Activated T-cell treated with anti-CD3 and anti-CD28 coated beads, Interleukin-2, amount 50 U/mL, for 24 hours (primary cell): Measurements from ENCODE around the gene NEMF.
"Not testable (repeated sequence)": the region's sequence is repeated elsewhere in the genome, so short reads cannot be mapped to it uniquely, and the experiment has no call there.

ENCODE experiments used
- DNase-seq: peaks from one replicate; pipeline ENCODE4 v3.0.0-alpha.2; 2020
- H3K27ac Mint-ChIP-seq: 2 replicates; pipeline ENCODE4 v1.8.0; 2020; ENCODE audit warnings: mild to moderate bottlenecking, mixed read lengths
- H3K27me3 Mint-ChIP-seq: 2 replicates; pipeline ENCODE4 v1.8.0; 2020; ENCODE audit warnings: mixed read lengths
- H3K36me3 Mint-ChIP-seq: 2 replicates; pipeline ENCODE4 v1.8.0; 2020; ENCODE audit warnings: low read depth, mixed read lengths
- H3K4me1 Mint-ChIP-seq: 2 replicates; pipeline ENCODE4 v1.8.0; 2020; ENCODE audit warnings: low read depth, mixed read lengths
- H3K4me3 Mint-ChIP-seq: 2 replicates; pipeline ENCODE4 v1.8.0; 2020; ENCODE audit warnings: mild to moderate bottlenecking, moderate library complexity, mixed read lengths
- H3K9me3 Mint-ChIP-seq: 2 replicates; pipeline ENCODE4 v1.8.0; 2020; ENCODE audit warnings: mixed read lengths

NEMF gene

GRCh38 chr14:49767270-49767570, 85.4 kb downstream of the NEMF start:
- H3K4me3 Mint-ChIP-seq: peak overlapping the region; percentile 87
- H3K27me3 Mint-ChIP-seq: no peaks in the 10 kb centered on the region
- H3K27ac Mint-ChIP-seq: peak overlapping the region; percentile 99
- DNase-seq: no peak
- peaks cover 37% of the 10 kb centered on the region for H3K4me1 Mint-ChIP-seq
- H3K36me3 Mint-ChIP-seq: peaks cover 16% of the 10 kb centered on the region
- H3K9me3 Mint-ChIP-seq: no peaks in the 10 kb centered on the region

- Mint-ChIP-seq H3K4me1 (peaks cover 37% of the 10 kb centered on the region), H3K36me3 (peaks cover 13% of the 10 kb centered on the region), H3K27ac (peak overlapping the region; percentile 99), H3K4me3 (peak overlapping the region; percentile 87), H3K27me3 (no peaks in the 10 kb centered on the region), H3K9me3 (no peaks in the 10 kb centered on the region)
- no peak for DNase-seq
These were observed 85.7 kb downstream of the NEMF start for GRCh38 chr14:49766839-49767238.

DNA sequence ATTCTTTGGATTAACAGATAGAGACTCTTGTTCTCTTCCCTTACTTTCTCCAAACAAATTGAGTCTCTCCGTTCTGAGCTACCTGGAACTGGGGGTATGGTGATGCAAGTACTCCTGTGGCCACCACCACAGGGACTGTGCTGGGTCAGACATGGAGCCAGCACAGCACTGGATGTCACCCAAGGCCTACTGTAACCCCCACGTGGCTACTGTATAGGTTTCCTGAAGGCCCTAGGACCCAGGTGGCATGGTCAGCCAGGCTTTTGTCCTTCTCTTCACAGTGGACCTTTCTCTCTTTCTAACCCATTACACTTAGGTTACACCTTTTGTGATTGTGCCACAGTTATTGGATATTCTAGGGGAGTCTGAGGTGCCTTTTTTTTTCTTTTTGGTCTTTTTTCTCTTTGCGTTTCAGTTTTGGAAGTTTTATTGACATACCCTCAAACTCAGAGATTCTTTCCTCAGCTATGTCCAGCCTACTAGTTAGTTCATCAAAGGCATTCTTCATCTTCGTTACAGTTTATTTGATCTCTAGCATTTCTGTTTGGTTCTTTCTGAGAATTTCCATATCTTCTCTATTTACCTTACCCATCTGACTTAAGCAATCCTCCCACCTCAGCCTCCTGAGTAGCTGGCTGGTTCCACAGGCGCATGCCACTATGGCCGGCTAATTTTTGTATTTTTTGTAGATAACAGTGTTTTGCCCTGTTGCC, 90.6 kb downstream of the NEMF start:
- H3K9me3 Mint-ChIP-seq: no peaks in the 10 kb centered on the region
- no peak for DNase-seq
- H3K36me3 Mint-ChIP-seq: no peaks in the 10 kb centered on the region
- no peak overlapping the region for H3K27ac Mint-ChIP-seq
- H3K4me3 Mint-ChIP-seq: no peak overlapping the region
- H3K27me3 Mint-ChIP-seq: no peaks in the 10 kb centered on the region
- peaks cover 4% of the 10 kb centered on the region for H3K4me1 Mint-ChIP-seq

- no peak overlapping the region for H3K27ac Mint-ChIP-seq
- no peak for DNase-seq
- H3K36me3 Mint-ChIP-seq: peaks cover 3% of the 10 kb centered on the region
- no peaks in the 10 kb centered on the region for H3K27me3 Mint-ChIP-seq
- H3K4me3 Mint-ChIP-seq: no peak overlapping the region
- no peaks in the 10 kb centered on the region for H3K4me1 Mint-ChIP-seq
- no peaks in the 10 kb centered on the region for H3K9me3 Mint-ChIP-seq
These were observed 97.2 kb downstream of the NEMF start for GRCh38 chr14:49755378-49755777.

- H3K36me3 Mint-ChIP-seq: peaks cover 3% of the 10 kb centered on the region
- H3K4me3 Mint-ChIP-seq: no peak overlapping the region
- H3K4me1 Mint-ChIP-seq: no peaks in the 10 kb centered on the region
- H3K27me3 Mint-ChIP-seq: no peaks in the 10 kb centered on the region
- H3K9me3 Mint-ChIP-seq: no peaks in the 10 kb centered on the region
- no peak for DNase-seq
- no peak overlapping the region for H3K27ac Mint-ChIP-seq
These were observed 98.0 kb downstream of the NEMF start for GRCh38 chr14:49754570-49755097.

GRCh38 chr14:49746476-49746875, 106.1 kb downstream of the NEMF start:
- not testable (repeated sequence) for H3K9me3 Mint-ChIP-seq, H3K27ac Mint-ChIP-seq

DNA sequence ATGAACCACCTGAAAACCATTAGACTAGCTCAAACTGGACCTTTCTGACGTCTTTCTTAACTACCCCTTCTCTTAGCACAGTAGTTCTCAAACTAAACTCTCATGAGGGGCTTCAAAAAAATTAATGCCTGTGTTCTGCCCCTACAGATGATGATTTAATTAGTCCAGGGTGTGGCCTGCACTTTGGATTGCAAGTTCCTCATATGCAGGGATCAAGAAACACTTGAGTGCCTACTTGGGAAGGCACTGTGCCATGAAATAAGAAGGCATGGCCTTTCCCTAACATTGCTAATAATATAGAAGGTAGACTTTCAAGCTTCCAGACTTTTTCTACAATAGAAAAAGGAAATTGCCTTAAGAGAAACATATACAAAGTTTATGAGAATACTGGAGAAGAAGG, 107.4 kb downstream of the NEMF start:
- Mint-ChIP-seq H3K4me3 (no peak overlapping the region), H3K4me1 (no peaks in the 10 kb centered on the region), H3K36me3 (peaks cover 6% of the 10 kb centered on the region), H3K9me3 (no peaks in the 10 kb centered on the region), H3K27me3 (no peaks in the 10 kb centered on the region), H3K27ac (no peak overlapping the region)
- no peak for DNase-seq

More at GRCh38 chr14:49746476-49746875, 106.1 kb downstream of the NEMF start:
- not testable (repeated sequence) for H3K4me3 Mint-ChIP-seq, H3K27me3 Mint-ChIP-seq, DNase-seq, H3K36me3 Mint-ChIP-seq, H3K4me1 Mint-ChIP-seq

DNA sequence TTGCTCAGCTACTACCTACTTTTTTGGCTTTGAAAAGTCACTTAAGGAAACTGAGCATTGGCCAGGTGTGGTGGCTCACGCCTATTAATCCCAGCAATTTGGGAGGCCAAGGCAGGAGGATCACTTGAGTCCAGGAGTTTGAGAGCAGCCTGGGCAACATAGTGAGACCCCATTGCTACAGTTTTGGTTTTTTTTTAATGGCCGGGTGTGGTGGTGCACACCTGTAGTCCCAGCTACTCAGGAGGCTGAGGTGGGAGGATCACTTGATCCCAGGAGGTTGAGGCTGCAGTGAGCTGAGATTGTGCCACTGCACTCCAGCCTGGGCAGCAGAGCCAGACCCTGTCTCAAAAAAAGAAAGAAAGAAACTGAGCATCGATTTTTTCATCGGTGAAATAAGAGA, 116.9 kb downstream of the NEMF start:
- DNase-seq, H3K9me3 Mint-ChIP-seq, H3K27ac Mint-ChIP-seq, H3K4me1 Mint-ChIP-seq, H3K4me3 Mint-ChIP-seq, H3K27me3 Mint-ChIP-seq, H3K36me3 Mint-ChIP-seq: not testable (repeated sequence)

- no peak for DNase-seq
- H3K27me3 Mint-ChIP-seq: no peaks in the 10 kb centered on the region
- H3K9me3 Mint-ChIP-seq: no peaks in the 10 kb centered on the region
- no peak overlapping the region for H3K4me3 Mint-ChIP-seq
- peaks cover 4% of the 10 kb centered on the region for H3K36me3 Mint-ChIP-seq
- no peaks in the 10 kb centered on the region for H3K4me1 Mint-ChIP-seq
- no peak overlapping the region for H3K27ac Mint-ChIP-seq
These were observed 118.8 kb downstream of the NEMF start for GRCh38 chr14:49733836-49734235.

GRCh38 chr14:49732896-49733295, 119.7 kb downstream of the NEMF start:
- peaks cover 4% of the 10 kb centered on the region for H3K36me3 Mint-ChIP-seq
- DNase-seq: no peak
- no peaks in the 10 kb centered on the region for H3K4me1 Mint-ChIP-seq
- H3K4me3 Mint-ChIP-seq: no peak overlapping the region
- no peaks in the 10 kb centered on the region for H3K27me3 Mint-ChIP-seq
- no peaks in the 10 kb centered on the region for H3K9me3 Mint-ChIP-seq
- H3K27ac Mint-ChIP-seq: no peak overlapping the region
